Cardiac muscle cell (in vitro differentiated cells and primary cell): ENCODE measurements around the gene SCAF4. TPM values are rescaled to one million over a fixed set of nuclear protein-coding genes. Genes with fewer than 3 reads are reported as not detected.
A peak's percentile ranks its signal among the peaks of the same experiment; 100 is the strongest.
"Not testable (repeated sequence)": the region's sequence is repeated elsewhere in the genome, so short reads cannot be mapped to it uniquely, and the experiment has no call there.

Experiments
- DNase-seq, 2 donors: peaks; one replicate each; pipeline versions ENCODE4 v3.0.0 to v3.0.0-alpha.2; 2010 to 2017; ENCODE audit warnings: low read depth in 1 of 2, low spot score in 1 of 2
- H3K27ac ChIP-seq: fragments of 200-600 bp; sonication (generic); 2 replicates; pipeline ENCODE4 v1.5.1; 2016
- H3K27me3 ChIP-seq: fragments of 200-600 bp; sonication (generic); 2 replicates; pipeline ENCODE4 v1.6.0; 2016; ENCODE audit warnings: control low read depth
- H3K36me3 ChIP-seq: fragments of 200-600 bp; sonication (generic); 2 replicates; pipeline ENCODE4 v1.5.1; 2016; ENCODE audit warnings: control low read depth
- H3K4me1 ChIP-seq: fragments of 200-600 bp; sonication (generic); 2 replicates; pipeline ENCODE4 v1.8.1; 2017; ENCODE audit warnings: low read depth, mild to moderate bottlenecking, mixed run types
- H3K4me3 ChIP-seq: fragments of 200-600 bp; sonication (generic); 2 replicates; pipeline ENCODE4 v1.5.1; 2016; ENCODE audit warnings: mild to moderate bottlenecking
- H3K9me3 ChIP-seq: fragments of 200-600 bp; sonication (generic); 2 replicates; pipeline ENCODE4 v1.5.1; 2017; ENCODE audit warnings: low read depth, mild to moderate bottlenecking, control low read depth
- CTCF ChIP-seq: IDR thresholded peaks from 2 replicates; pipeline ENCODE4 v1.5.1; 2012; ENCODE audit warnings: low read depth, mild to moderate bottlenecking, low read length
- polyA plus RNA-seq: library from polyadenylated mRNA; unstranded; fragments of >200 nt; fragmentation: Nextera tagmentation; extraction: Ambion mirVana; gene quantifications from 2 replicates; pipeline ENCODE4 v1.2.1, GENCODE V29; 2016
- total RNA-seq: library from RNA; depleted of rRNA; stranded (reverse); fragments of >200 nt; gene quantifications from 2 replicates; pipeline ENCODE4 v1.2.3, GENCODE V29; 2016

SCAF4 gene
- total and polyA plus RNA-seq, 2 experiments from 2014 or later = 16.0 to 28.6 TPM

GRCh38 chr21:31666445-31667010, 65.4 kb downstream of the SCAF4 start:
- H3K27me3 ChIP-seq = no peaks in the 10 kb centered on the region
- no peaks in the 10 kb centered on the region for H3K4me1 ChIP-seq
- peaks cover 25% of the 10 kb centered on the region for H3K36me3 ChIP-seq
- no peaks in the 10 kb centered on the region for H3K9me3 ChIP-seq
- no peak for DNase-seq
- no peak for TF ChIP-seq CTCF
- no peak overlapping the region for H3K4me3 ChIP-seq
- H3K27ac ChIP-seq = no peak overlapping the region

- DNase-seq, H3K4me3 ChIP-seq, H3K4me1 ChIP-seq, H3K27ac ChIP-seq, H3K27me3 ChIP-seq, H3K9me3 ChIP-seq: not testable (repeated sequence)
- H3K36me3 ChIP-seq = peaks cover 25% of the 10 kb centered on the region
Measured at GRCh38 chr21:31665869-31666268, 66.0 kb downstream of the SCAF4 start.

- Histone ChIP-seq H3K27ac (no peak overlapping the region), H3K36me3 (peaks cover 25% of the 10 kb centered on the region)
- TF ChIP-seq CTCF = no peak
Measured at GRCh38 chr21:31665397-31665796, 66.5 kb downstream of the SCAF4 start.

GRCh38 chr21:31663584-31664249, 68.2 kb downstream of the SCAF4 start:
- no peak for DNase-seq
- Histone ChIP-seq H3K27me3 (no peaks in the 10 kb centered on the region), H3K4me3 (no peak overlapping the region), H3K4me1 (no peaks in the 10 kb centered on the region), H3K9me3 (no peaks in the 10 kb centered on the region), H3K27ac (no peak overlapping the region), H3K36me3 (peaks cover 18% of the 10 kb centered on the region)
- TF ChIP-seq CTCF = no peak

More at GRCh38 chr21:31665397-31665796, 66.5 kb downstream of the SCAF4 start:
- Histone ChIP-seq H3K9me3 (no peaks in the 10 kb centered on the region), H3K27me3 (no peaks in the 10 kb centered on the region), H3K4me1 (no peaks in the 10 kb centered on the region), H3K4me3 (no peak overlapping the region)
- DNase-seq = peak in 1 of 2 donors; percentile 49

GRCh38 chr21:31660591-31660990, 71.3 kb downstream of the SCAF4 start:
- Histone ChIP-seq H3K27ac (no peak overlapping the region), H3K36me3 (no peaks in the 10 kb centered on the region), H3K4me1 (no peaks in the 10 kb centered on the region), H3K27me3 (no peaks in the 10 kb centered on the region), H3K9me3 (no peaks in the 10 kb centered on the region), H3K4me3 (peak overlapping the region; percentile 70)
- DNase-seq = no peak
- no peak for TF ChIP-seq CTCF

GRCh38 chr21:31660259-31660565, 71.7 kb downstream of the SCAF4 start:
- TF ChIP-seq CTCF = no peak
- H3K9me3 ChIP-seq = no peaks in the 10 kb centered on the region
- no peaks in the 10 kb centered on the region for H3K27me3 ChIP-seq
- no peaks in the 10 kb centered on the region for H3K36me3 ChIP-seq
- no peaks in the 10 kb centered on the region for H3K4me1 ChIP-seq
- peak overlapping the region; percentile 83 for H3K27ac ChIP-seq
- peak in 1 of 2 donors; percentile 36 for DNase-seq
- peak overlapping the region; percentile 70 for H3K4me3 ChIP-seq
